T-helper 9 cell (primary cell): ENCODE measurements around the gene BRIP1.
"Not testable (repeated sequence)": the region's sequence is repeated elsewhere in the genome, so short reads cannot be mapped to it uniquely, and the experiment has no call there.

Experiments
- DNase-seq: peaks from one replicate; pipeline ENCODE4 v3.0.0-alpha.2; 2020

Gene BRIP1

DNA sequence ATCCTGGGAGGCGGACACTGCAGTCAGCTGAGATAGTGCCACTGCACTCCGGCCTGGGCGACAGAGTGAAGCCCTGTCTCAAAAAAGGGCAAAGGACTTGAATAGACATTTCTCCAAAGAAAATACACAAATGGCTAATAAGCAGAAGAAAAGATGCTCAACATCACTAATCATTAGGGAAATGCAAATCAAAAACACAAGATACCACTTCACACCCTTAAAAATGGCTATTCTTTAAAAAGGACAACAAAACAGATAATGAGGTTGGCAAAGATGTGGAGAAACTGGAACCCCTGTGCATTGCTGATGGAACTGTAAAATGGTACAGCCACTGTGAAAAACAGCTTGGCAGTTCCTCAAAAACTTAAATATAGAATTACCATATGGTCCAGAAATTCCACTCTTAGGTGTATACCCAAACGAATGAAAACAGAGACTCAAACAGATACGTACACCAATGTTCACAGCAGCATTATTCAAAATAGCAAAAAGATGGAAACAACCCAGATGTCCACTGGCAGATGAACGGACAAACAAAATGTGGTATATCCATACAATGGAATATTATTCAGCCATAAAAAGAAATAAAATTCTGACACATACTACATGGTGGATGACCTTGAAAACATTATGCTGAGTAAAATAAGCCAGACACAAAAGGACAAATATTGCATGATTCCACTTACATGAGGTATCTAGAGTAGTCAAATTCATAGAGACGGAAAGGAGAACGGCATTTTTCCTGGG, 35.5 kb downstream of the BRIP1 start:
- DNase-seq: no peak

DNA sequence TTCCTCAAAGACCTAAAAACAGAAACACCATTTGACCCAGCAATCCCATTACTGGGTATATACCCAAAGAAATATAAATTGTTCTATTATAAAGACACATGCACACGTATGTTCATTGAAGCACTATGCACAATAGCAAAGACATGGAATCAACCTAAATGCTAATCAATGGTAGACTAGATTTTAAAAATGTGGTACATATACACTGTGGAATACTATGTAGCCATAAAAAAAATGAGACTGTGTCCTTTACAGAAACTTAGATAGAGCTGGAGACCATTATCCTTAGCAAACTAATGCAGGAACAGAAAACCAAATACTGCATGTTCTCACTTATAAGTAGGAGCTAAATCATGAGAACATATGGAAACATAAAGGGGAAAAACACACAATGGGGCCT, 36.5 kb downstream of the BRIP1 start:
- not testable (repeated sequence) for DNase-seq

DNA sequence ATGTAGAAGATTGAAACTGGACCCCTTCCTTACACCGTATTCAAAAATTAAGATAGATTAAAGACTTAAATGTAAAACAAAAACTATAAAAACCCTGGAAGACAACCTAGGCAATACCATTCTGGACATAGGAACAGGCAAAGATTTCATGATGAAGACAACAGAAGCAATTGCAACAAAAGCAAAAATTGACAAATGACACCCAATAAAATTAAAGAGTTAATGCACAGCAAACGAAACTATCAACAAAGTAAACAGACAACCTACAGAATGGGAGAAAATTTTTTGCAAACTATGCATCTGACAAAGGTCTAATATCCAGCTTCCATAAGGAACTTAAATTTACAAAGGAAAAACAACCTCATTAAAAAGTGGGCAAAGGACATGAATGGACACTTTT, 37.1 kb downstream of the BRIP1 start:
- DNase-seq: not testable (repeated sequence)

DNA sequence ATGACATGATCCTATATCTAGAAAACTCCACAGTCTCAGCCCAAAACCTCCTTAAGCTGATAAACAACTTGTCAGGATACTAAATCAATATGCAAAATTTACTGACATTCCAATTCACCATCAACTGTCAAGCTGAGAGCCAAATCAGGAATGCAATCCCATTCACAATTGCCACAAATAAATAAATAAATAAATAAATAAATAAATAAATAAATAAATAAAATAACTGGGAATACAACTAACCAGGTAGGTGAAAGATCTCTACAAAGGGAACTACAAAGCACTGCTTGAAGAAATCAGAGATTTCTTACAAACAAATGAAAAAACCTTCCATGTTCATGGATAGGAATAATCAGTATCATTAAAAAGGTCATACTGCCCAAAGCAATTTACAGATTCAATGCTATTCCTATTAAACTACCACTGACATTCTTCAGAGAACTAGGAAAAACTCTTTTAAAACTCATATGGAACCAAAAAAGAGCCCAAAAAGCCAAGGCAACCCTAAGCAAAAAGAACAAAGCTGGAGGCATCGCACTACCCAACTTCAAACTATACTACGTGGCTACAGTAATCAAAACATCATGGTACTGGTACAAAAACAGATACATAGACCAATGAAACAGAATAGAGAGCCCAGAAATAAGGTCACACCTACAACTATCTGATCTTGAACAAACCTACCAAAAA, 37.7 kb downstream of the BRIP1 start:
- DNase-seq: no peak

DNA sequence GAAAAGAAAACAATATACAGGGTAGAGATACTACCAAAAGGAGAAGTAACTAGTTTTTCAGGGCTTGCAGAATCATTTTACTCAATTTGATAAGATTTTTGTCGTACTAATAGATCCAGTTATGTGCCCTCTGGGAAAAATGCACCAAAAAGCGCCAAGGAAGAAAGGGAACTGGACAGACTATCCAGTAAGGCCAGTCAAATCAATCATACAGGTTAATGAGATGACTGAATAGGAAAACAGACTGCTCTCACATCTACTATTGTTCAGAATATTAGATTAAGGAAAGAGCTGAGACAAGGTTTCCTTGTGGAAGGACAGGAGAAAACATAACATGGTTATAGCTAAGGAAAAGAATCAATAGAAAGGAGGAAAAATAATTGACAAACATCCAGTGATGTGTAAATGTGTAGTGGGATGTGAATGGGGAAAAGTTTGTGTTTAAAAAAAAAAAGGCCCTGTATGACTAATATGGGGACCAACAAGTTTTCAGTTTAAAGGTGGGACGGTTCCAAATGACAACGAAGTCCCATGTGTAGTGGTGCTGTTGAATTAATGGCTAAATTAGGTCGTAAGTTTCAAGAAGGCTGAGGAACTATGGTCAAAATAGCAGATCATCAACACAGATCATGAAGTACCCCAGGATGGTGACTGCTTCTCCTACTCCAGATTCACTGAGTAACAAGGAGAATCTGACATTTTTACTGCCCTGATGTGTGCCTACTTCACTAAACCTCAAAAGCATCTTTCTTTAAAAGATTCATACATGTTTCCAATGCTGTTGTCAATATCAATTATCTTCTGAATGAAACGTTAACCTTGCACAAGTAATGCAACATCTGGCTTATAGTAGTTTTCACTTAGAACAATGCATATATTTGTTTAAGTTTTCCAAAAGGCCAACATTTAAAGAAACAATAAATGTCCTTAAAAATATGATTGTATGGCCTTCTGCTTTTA, 40.7 kb downstream of the BRIP1 start:
- DNase-seq: no peak

DNA sequence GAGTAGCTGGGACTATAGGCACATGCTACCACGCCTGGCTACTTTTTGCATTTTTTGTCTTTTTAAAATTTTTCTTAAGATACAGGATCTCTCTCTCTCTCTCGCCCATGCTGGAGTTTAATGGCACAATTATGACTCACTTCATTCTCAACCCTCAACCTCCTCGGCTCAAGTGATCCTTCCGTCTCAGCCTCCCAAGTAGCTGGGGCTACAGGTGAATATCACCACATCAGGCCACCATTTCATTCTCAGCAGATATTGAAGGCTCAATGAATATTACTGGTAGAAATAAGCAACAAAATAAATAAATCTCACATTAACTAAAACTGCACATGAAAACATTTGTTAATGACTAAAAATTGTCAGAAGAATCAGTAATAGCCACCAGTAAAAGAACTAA, 41.7 kb downstream of the BRIP1 start:
- no peak for DNase-seq

DNA sequence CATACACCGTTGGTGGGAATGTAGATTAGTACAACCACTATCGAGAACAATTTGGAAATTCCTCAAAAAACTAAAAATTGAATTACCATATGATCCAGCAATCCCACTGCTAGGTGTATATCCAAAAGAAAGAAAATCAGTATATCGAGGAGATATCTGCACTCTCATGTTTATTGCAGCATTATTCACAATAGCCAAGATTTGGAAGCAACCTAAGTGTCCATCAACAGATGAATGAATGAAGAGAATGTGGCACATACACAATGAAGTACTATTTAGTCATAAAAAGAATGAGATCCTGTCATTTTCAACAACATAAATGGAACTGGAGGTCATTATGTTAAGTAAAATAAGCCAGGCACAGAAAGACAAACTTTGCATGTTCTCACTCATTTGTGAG, 44.1 kb downstream of the BRIP1 start:
- not testable (repeated sequence) for DNase-seq

DNA sequence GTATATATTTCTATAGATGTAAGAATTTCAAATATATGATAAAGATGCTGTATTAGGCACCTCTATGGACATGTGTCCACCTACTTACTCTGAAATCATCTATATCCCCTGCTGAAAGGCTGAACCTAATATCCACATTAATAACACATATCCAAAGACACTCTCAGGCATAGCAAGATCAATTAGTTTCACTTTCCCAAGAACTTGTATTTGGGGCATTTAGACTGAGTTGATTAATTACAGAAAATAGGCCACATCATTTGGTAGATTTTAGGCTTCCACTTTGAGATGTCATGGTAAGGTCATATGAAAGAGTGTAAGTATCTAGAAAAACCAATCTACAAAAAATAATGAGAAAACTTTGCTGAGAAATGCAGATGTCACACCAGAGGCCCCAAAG, 45.1 kb downstream of the BRIP1 start:
- no peak for DNase-seq

DNA sequence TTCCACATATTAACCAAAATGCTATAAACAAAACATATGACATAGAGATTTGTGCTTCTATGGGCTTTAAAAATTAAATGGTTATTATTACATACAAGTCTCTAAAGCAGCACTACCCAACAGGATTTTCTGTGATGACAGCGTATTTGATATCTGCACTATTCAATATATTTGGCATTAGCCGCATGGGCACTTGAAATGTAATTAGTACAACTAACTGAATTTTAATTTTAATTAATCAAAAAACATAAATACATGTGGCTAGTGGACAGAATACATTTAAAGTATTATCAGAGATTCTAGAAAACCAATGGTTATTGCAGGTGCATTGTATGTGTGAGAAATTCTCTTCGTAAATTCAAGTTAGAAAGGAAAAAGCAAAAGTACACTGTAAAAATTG, 45.9 kb downstream of the BRIP1 start:
- no peak for DNase-seq

DNA sequence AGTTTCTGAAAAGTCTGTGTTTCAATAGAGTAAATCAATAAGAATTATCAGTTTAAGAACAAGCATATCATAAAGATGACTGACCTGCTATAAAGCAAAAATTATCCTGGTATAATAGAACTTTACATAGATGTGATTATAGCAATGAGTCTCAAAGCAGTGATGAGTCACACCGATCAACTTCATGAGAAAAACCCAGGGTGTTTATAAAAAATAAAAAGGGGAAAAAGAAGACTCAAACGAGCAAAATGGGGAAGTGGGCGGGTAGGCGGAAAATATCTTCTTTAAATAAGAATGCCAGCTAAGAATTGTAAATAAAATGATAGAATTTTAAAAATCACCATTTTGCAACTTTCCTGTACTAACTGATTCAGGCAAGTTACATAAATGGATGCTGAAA, 46.8 kb downstream of the BRIP1 start:
- no peak for DNase-seq

DNA sequence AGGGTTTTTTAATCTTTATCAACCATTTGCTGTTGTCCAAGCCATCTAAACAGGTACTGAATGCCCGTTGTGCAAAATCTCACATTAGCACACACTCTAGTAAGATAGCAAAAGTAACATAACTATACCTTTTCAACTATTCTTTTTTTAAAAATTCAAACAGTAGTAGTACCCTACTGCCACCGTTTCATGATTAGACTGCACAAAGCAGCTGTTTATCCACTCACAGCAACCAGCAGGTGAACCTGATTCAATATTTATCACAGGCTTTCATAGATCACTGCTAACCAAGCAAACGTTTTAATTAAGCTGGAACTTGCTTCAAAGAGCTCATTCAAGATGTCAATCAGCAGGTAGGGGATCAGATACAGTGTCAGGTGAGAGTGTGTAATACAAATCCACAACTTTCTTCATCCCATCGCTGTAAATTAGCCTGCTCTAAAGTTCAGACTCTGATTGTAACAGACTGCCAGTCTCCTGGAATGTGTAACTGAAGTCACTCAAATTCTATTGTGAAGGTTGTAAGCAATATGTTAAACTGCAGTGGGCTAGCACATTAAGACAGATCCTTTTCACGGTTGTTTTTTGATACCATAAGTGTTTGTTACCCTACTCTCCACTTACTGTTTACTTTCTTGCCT, 47.3 kb downstream of the BRIP1 start:
- DNase-seq: no peak

DNA sequence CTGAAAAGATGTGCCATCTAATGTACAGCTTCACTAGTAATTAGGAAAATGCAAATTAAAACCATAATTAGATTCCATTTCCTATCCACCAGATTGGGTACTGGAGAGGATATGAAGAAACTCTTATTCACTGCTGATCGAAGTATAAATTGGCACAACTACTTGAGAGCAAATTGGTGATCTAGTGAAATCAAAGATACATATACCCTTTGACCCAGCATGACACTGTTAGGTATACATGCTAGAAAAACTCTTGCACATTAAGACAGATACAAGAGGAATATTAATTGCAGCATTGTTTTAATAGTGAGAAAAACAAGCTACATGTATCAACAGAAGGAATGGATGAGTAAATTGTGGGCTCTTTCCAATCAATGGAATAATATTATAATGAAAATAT, 48.8 kb downstream of the BRIP1 start:
- DNase-seq: no peak

DNA sequence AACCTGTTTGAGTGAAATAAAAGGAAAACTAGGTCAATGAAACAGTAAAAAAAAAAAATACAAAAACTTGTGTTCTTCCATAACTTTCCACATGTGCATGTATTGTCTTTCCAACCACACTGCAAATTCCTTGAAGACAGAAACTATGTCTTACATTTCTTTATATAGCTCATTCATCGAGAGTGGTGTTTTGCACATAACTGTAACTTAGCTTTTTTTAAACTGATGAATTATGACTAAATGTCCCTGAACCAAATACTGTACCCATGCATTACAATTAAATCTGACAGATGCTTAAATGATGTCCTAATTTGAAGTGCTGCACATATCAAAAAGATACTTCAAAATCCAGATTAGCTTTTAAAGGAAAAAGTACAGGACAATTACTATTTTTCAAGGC, 50.1 kb downstream of the BRIP1 start:
- DNase-seq: no peak

DNA sequence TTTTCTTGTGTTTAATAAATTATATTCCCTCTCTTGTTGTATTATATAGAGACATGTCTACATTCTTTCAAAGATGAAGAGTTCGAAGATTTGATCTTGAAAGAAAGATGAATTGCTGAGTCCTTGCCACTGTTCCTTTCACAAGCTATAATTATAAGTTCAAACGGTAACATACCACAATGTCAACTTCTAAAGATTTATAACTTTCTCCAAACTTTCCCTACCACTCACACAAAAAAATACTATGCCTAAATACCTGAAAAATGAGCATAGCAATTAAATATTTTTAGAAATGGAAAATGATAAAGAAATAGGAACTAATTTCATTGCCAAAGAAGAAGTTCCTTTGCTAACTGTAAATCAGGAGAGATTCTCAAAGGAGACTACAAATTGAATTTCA, 50.6 kb downstream of the BRIP1 start:
- no peak for DNase-seq

DNA sequence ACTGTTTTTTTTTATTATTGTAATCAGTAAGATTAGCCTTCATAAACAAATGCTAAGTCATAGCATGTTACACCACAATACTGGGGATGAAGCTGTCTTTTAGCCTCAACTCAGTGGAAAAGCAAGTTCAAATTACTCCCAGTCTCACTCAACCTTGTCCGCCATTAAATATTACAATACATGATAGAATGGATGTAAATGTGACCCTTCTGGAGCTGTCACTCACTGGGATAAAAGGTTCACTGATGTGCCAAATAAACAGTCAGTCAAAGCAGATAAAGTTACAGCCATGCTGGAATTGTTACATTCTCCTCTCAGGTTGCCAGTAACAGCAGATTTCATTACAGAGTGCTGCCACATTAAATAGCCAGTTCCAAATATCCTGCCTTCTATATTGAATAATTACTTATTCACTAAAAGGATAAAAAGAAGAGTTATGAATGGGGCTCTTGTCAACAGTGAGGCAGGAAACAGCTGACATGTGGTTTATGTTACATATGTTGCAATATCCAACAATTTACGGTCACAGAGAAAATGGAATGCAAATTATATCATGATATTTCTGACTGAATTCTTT, 53.4 kb downstream of the BRIP1 start:
- no peak for DNase-seq

DNA sequence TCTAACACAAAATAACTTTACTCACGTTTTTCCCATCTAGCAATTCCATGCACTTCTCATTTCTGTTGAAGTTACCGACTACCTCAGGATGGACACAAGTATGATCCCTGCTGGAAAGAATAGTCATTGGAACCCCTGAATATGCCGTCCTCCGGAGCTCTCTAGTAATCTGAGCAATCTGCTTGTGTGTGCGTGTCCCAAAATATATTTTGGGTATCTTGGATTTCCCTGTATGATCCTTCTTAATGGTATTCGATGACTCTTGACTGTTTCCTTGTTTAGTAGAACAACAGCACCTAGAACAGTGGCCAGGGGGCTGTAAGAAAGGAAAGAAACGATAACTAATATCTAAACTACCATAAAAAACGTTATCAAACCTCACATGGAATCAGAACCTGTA, 54.9 kb downstream of the BRIP1 start:
- DNase-seq: no peak

DNA sequence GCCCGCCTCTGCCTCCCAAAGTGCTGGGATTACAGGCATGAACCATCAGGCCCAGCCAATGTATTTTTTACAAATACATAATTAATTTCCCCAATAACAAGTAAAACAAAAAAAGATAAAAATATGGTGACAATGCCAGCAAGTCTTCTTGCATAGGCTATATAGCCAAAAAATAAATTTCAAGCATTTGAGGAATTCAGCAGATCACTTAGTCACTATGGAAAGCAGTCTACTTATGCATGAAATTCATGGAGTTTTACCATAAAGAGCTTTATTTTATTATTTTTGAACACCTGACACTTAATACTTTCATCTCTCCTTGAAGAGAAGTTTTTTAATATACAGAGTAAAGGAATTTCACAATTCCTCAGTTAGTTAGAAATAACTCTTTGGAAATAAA, 56.4 kb downstream of the BRIP1 start:
- DNase-seq: no peak

DNA sequence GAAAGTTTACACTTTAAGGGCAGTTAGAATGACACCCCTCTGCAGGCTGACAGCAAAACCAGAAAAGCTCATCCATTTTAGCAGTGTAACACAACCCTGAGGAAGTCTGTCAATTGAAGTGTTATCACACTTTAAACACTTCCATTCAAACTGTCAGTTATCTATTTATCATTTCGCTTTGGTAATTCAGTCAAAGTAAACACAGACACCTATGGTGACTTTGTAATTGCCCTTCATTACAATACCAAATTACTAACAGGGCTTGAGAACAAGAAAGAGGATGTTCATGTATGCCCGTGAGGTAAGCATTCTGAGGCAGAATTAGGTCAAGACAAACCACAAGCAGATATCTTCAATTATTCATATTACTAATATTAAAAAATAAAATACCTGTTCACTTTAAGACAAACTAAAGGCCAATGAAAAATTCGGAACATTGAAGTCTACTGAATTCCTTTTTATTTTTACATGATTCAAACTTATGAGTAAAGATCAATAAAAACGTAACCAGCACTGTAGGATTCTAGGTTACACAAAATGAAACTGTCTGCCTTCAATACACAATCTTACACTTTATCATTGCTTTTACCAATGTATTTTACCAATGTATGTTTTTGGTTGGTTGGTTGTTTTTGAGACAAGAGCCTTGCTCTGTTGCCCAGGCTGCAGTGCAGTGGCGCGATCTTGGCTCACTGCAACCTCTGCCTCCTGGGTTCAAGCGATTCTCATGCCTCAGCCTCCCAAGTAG, 57.1 kb downstream of the BRIP1 start:
- DNase-seq: no peak

DNA sequence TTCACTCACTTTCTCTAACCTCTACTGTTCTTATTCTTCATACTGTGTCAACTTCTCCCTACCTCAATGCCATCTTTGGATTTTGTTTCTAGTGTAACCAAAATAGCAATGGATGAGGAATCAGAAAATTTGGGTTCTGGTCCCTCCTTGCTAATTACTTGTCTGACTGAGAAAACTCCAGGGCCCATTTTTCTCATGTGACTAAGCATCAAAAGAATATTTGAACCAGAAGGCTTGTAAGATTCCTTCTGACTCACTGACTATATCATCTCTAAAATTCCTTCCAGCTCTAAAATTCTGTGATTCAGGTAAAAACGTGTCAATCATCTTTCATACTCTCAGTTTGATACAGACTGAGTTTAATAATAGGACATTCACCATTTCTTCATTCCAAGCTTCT, 57.9 kb downstream of the BRIP1 start:
- DNase-seq: no peak

DNA sequence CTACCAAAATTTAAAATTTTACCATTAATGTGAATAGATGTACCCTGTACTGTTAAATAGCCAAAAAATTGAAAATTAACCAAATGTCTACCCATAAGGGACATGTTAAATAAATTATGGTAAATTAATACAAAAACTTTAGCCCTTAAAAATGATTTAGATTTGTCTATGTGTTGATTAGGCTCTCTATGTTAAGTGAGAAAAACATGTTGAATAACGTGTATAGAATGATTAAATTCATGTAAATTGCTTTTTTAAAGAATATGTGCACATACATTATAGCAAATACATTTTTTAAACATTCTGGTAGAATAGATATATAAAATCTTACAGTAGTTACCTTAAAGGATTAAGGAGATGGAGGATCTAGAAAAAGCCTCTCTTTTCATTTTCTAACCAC, 59.5 kb downstream of the BRIP1 start:
- DNase-seq: no peak

DNA sequence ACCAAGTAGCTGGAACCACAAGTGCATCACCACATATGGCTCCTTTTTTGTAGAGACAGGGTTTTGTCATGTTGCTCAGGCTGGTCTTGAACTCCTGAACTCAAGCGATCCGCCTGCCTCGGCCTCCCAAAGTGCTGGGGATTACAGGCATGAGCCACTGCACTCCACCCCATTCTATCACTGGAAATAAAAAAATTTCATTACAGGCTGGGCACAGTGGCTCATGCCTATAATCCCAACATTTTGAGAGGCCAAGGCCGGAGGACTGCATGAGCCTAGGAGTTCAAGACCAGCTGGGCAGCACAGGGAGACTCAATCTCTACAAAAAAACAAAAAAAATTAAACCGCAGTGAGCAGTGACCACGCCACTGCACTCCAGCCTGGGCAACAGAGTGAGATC, 60.1 kb downstream of the BRIP1 start:
- no peak for DNase-seq
